HepG2 (cell line): ENCODE measurements around the gene AIFM1. TPM values are rescaled to one million over a fixed set of nuclear protein-coding genes. Genes with fewer than 3 reads are reported as not detected.

Experiments
- CBX2 ChIP-seq, 2 experiments: fragments of 200-600 bp in 1 of 2; sonication (generic); formaldehyde crosslinking in 1 of 2; IDR thresholded peaks; 2 replicates each; pipeline versions ENCODE4 v1.7.0 to v1.8.1; 2018 to 2022; ENCODE audit warnings: low read depth in 2 of 2, low read length in 1 of 2, mild to moderate bottlenecking in 1 of 2, missing genetic modification reagents in 1 of 2
- CTCF ChIP-seq: sonication (generic); formaldehyde crosslinking; IDR thresholded peaks from 2 replicates; pipeline ENCODE4 v1.5.0; 2020; ENCODE audit warnings: mild to moderate bottlenecking, missing genetic modification reagents, moderate library complexity
- FOSL1 ChIP-seq: sonication (generic); formaldehyde crosslinking; IDR thresholded peaks from 2 replicates; pipeline ENCODE4 v1.9.0; 2021; ENCODE audit warnings: missing genetic modification reagents, borderline replicate concordance
- GABPA ChIP-seq, 2 experiments: IDR thresholded peaks; 2 replicates each; pipeline ENCODE4 v1.6.1; 2011 to 2016; ENCODE audit warnings: low read depth in 2 of 2, low read length in 1 of 2, missing biosample characterization in 1 of 2, missing genetic modification characterization in 1 of 2
- GABPB1 ChIP-seq: IDR thresholded peaks from 2 replicates; pipeline ENCODE4 v1.6.1; 2016; ENCODE audit warnings: mild to moderate bottlenecking, missing genetic modification reagents, moderate library complexity, missing compliant biosample characterization
- GZF1 ChIP-seq: sonication (generic); formaldehyde crosslinking; IDR thresholded peaks from 2 replicates; pipeline ENCODE4 v1.5.1; 2020; ENCODE audit warnings: mild to moderate bottlenecking, missing genetic modification reagents
- NFKBIZ ChIP-seq: IDR thresholded peaks from 2 replicates; pipeline ENCODE4 v1.6.1; 2018; ENCODE audit warnings: missing genetic modification reagents, missing compliant biosample characterization
- TEAD3 ChIP-seq: optimal IDR thresholded peaks from 2 replicates; pipeline ENCODE3; 2016; ENCODE audit warnings: borderline replicate concordance
- ZFP36 ChIP-seq: fragments of 150-350 bp; IDR thresholded peaks from 2 replicates; pipeline ENCODE4 v1.6.1; 2018; ENCODE audit warnings: borderline replicate concordance, low read length, low read depth; ENCODE audit not compliant: partially characterized antibody
- ZFX ChIP-seq: sonication (generic); formaldehyde crosslinking; IDR thresholded peaks from 2 replicates; pipeline ENCODE4 v1.4.0; 2020; ENCODE audit warnings: mild to moderate bottlenecking, low read depth, missing genetic modification reagents, moderate library complexity
- ZNF263 ChIP-seq: sonication (generic); formaldehyde crosslinking; IDR thresholded peaks from 2 replicates; pipeline ENCODE4 v1.4.0; 2020; ENCODE audit warnings: missing genetic modification reagents
- ZNF598 ChIP-seq: sonication (generic); formaldehyde crosslinking; IDR thresholded peaks from 2 replicates; pipeline ENCODE4 v1.5.1; 2020; ENCODE audit warnings: mild to moderate bottlenecking, missing genetic modification reagents, borderline replicate concordance
- polyA plus RNA-seq, 8 experiments: library from polyadenylated mRNA; depleted of rRNA in 3 of 8; stranded (reverse) in 7 of 8; unstranded in 1 of 8; fragments of >200 nt; fragmentation: Illumina TruSeq in 4 of 8; extraction: Trizol in 4 of 8; gene quantifications; 2 replicates each; pipeline versions ENCODE4 v1.2.1 to v1.2.3, GENCODE V29; 2011 to 2016; ENCODE audit warnings: low read depth in 4 of 8, missing spikeins in 1 of 8, mixed read lengths in 1 of 8; ENCODE audit not compliant: insufficient read depth in 1 of 8
- total RNA-seq, 5 experiments: library from RNA; depleted of rRNA; stranded (reverse); fragments of >200 nt; fragmentation: Illumina TruSeq; extraction: Trizol; gene quantifications; 2 replicates each; pipeline ENCODE4 v1.2.3, GENCODE V29; 2016; ENCODE audit warnings: low read depth in 1 of 5
- TF ChIP-seq, protein P1 (sequence below): sonication (generic); formaldehyde crosslinking; IDR thresholded peaks from 2 replicates; pipeline ENCODE4 v1.5.0; 2020; ENCODE audit warnings: mild to moderate bottlenecking, missing genetic modification reagents
- TF ChIP-seq, protein P2 (sequence below): sonication (generic); formaldehyde crosslinking; IDR thresholded peaks from 2 replicates; pipeline ENCODE4 v1.5.0; 2020; ENCODE audit warnings: mild to moderate bottlenecking, missing genetic modification reagents, borderline replicate concordance
- TF ChIP-seq, protein P3 (sequence below): sonication (generic); formaldehyde crosslinking; IDR thresholded peaks from 2 replicates; pipeline ENCODE4 v1.4.0; 2020; ENCODE audit warnings: mild to moderate bottlenecking, missing genetic modification reagents

AIFM1 gene
- total and polyA plus RNA-seq, 2 of the 13 experiments (the other 11 are each of a cell fraction or from before 2014, with no cell fraction given) = 42.8 to 46.9 TPM

GRCh38 chrX:130108647-130109428 lies 56.8 kb downstream of the AIFM1 start (continued):
- TF ChIP-seq, protein P1, sequence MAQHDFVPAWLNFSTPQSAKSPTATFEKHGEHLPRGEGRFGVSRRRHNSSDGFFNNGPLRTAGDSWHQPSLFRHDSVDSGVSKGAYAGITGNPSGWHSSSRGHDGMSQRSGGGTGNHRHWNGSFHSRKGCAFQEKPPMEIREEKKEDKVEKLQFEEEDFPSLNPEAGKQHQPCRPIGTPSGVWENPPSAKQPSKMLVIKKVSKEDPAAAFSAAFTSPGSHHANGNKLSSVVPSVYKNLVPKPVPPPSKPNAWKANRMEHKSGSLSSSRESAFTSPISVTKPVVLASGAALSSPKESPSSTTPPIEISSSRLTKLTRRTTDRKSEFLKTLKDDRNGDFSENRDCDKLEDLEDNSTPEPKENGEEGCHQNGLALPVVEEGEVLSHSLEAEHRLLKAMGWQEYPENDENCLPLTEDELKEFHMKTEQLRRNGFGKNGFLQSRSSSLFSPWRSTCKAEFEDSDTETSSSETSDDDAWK (CRISPR knock-in tag) = no peak
- TF ChIP-seq ZFP36 = no peak
- peak; percentile 23; the same call in 1 of the 2 replicates for TF ChIP-seq ZFX
- TF ChIP-seq CTCF (CRISPR knock-in tag) = peak; percentile 30
- TF ChIP-seq, protein P2, sequence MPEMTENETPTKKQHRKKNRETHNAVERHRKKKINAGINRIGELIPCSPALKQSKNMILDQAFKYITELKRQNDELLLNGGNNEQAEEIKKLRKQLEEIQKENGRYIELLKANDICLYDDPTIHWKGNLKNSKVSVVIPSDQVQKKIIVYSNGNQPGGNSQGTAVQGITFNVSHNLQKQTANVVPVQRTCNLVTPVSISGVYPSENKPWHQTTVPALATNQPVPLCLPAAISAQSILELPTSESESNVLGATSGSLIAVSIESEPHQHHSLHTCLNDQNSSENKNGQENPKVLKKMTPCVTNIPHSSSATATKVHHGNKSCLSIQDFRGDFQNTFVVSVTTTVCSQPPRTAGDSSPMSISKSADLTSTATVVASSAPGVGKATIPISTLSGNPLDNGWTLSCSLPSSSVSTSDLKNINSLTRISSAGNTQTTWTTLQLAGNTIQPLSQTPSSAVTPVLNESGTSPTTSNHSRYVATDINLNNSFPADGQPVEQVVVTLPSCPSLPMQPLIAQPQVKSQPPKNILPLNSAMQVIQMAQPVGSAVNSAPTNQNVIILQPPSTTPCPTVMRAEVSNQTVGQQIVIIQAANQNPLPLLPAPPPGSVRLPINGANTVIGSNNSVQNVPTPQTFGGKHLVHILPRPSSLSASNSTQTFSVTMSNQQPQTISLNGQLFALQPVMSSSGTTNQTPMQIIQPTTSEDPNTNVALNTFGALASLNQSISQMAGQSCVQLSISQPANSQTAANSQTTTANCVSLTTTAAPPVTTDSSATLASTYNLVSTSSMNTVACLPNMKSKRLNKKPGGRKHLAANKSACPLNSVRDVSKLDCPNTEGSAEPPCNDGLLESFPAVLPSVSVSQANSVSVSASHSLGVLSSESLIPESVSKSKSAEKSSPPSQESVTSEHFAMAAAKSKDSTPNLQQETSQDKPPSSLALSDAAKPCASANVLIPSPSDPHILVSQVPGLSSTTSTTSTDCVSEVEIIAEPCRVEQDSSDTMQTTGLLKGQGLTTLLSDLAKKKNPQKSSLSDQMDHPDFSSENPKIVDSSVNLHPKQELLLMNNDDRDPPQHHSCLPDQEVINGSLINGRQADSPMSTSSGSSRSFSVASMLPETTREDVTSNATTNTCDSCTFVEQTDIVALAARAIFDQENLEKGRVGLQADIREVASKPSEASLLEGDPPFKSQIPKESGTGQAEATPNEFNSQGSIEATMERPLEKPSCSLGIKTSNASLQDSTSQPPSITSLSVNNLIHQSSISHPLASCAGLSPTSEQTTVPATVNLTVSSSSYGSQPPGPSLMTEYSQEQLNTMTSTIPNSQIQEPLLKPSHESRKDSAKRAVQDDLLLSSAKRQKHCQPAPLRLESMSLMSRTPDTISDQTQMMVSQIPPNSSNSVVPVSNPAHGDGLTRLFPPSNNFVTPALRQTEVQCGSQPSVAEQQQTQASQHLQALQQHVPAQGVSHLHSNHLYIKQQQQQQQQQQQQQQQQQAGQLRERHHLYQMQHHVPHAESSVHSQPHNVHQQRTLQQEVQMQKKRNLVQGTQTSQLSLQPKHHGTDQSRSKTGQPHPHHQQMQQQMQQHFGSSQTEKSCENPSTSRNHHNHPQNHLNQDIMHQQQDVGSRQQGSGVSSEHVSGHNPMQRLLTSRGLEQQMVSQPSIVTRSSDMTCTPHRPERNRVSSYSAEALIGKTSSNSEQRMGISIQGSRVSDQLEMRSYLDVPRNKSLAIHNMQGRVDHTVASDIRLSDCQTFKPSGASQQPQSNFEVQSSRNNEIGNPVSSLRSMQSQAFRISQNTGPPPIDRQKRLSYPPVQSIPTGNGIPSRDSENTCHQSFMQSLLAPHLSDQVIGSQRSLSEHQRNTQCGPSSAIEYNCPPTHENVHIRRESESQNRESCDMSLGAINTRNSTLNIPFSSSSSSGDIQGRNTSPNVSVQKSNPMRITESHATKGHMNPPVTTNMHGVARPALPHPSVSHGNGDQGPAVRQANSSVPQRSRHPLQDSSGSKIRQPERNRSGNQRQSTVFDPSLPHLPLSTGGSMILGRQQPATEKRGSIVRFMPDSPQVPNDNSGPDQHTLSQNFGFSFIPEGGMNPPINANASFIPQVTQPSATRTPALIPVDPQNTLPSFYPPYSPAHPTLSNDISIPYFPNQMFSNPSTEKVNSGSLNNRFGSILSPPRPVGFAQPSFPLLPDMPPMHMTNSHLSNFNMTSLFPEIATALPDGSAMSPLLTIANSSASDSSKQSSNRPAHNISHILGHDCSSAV (CRISPR knock-in tag) = no peak
- TF ChIP-seq, protein P3, sequence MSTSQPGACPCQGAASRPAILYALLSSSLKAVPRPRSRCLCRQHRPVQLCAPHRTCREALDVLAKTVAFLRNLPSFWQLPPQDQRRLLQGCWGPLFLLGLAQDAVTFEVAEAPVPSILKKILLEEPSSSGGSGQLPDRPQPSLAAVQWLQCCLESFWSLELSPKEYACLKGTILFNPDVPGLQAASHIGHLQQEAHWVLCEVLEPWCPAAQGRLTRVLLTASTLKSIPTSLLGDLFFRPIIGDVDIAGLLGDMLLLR (CRISPR knock-in tag) = no peak
- peak; percentile 49 for TF ChIP-seq ZNF263 (CRISPR knock-in tag)
- TF ChIP-seq CBX2 (IDR thresholded peaks at IDR 0.05; ENCODE audit: low read depth, low read length) = no peak
- TF ChIP-seq CBX2 (CRISPR knock-in tag; IDR thresholded peaks at IDR 0.05; ENCODE audit: low read depth) = no peak
- TF ChIP-seq NFKBIZ (CRISPR knock-in tag) = no peak
- no peak for TF ChIP-seq FOSL1 (CRISPR knock-in tag)
- no peak for TF ChIP-seq ZNF598
- no peak for TF ChIP-seq GABPA (IDR thresholded peaks at IDR 0.05; ENCODE audit: low read depth, low read length)
- TF ChIP-seq GABPA (CRISPR knock-in tag; IDR thresholded peaks at IDR 0.05; ENCODE audit: low read depth) = peak; percentile 72
- no peak for TF ChIP-seq GZF1
- peak; percentile 70 for TF ChIP-seq GABPB1 (CRISPR knock-in tag)
- peak; percentile 35 for TF ChIP-seq TEAD3
